HuH-7.5 (cell line): Measurements from ENCODE around the gene PREB.
A peak's percentile ranks its signal among the peaks of the same experiment; 100 is the strongest.

Experiments used
- DNase-seq: peaks from one replicate; pipeline ENCODE4 v3.0.0; 2011; ENCODE audit warnings: low spot score

Gene PREB

GRCh38 chr2:27094353-27094984 is 40.0 kb downstream of the PREB start:
- DNase-seq: no peak

- DNase-seq: peak; percentile 84
These were observed 40.7 kb downstream of the PREB start for GRCh38 chr2:27093430-27094352.

- no peak for DNase-seq
These were observed 41.6 kb downstream of the PREB start for GRCh38 chr2:27092696-27093429.

- DNase-seq: no peak
These were observed 42.4 kb downstream of the PREB start for GRCh38 chr2:27091746-27092695.

GRCh38 chr2:27089111-27089954 is 45.1 kb downstream of the PREB start:
- DNase-seq: no peak

- no peak for DNase-seq
These were observed 45.8 kb downstream of the PREB start for GRCh38 chr2:27088634-27089033.

- no peak for DNase-seq
These were observed 46.5 kb downstream of the PREB start for GRCh38 chr2:27087823-27088410.

GRCh38 chr2:27086724-27087593 is 47.5 kb downstream of the PREB start, which contains the start of gene KHK:
TSS of gene KHK (plus strand) at chr2:27086772. CDS start at chr2:27087260, 488 bp downstream.
- DNase-seq: peak; percentile 89

GRCh38 chr2:27086090-27086723 is 48.2 kb downstream of the PREB start:
- DNase-seq: peak; percentile 95

- peak; percentile 88 for DNase-seq
These were observed 48.8 kb downstream of the PREB start for GRCh38 chr2:27085673-27086089.

GRCh38 chr2:27085062-27085672 is 49.3 kb downstream of the PREB start:
- no peak for DNase-seq

- DNase-seq: no peak
These were observed 50.0 kb downstream of the PREB start for GRCh38 chr2:27084297-27085061.

GRCh38 chr2:27083410-27084296 is 50.8 kb downstream of the PREB start:
- DNase-seq: no peak

GRCh38 chr2:27082773-27083409 is 51.5 kb downstream of the PREB start:
- no peak for DNase-seq

- DNase-seq: no peak
These were observed 52.3 kb downstream of the PREB start for GRCh38 chr2:27081984-27082772.
